ENCODE data around the gene SYT1. TPM values are rescaled to one million over a fixed set of nuclear protein-coding genes. Genes with fewer than 3 reads are reported as not detected.

SYT1 gene
- total RNA-seq, 2 experiments from 2014 or later: not detected

- Mint-ChIP-seq H3K36me3 (ENCODE audit: low read depth) (no peaks in the 10 kb centered on the region), H3K27me3 (no peaks in the 10 kb centered on the region), H3K4me1 (ENCODE audit: low read depth) (no peaks in the 10 kb centered on the region), H3K9me3 (no peaks in the 10 kb centered on the region), H3K27ac (no peak overlapping the region), H3K4me3 (no peak overlapping the region)
- ATAC-seq (ENCODE audit: poor library complexity) (no peak), DNase-seq (no peak)
- Histone ChIP-seq H3K9me3 (ENCODE audit: control insufficient read depth in 1 of 2, insufficient read depth in 1 of 2, low read length in 2 of 2) (no peaks in the 10 kb centered on the region), H3K27ac (ENCODE audit: low read depth in 1 of 2, low read length in 2 of 2) (no peak overlapping the region), H3K36me3 (ENCODE audit: insufficient read depth, low read length) (no peaks in the 10 kb centered on the region), H3K27me3 (ENCODE audit: control insufficient read depth in 1 of 2, insufficient read depth in 2 of 2, low read length in 2 of 2) (no peaks in the 10 kb centered on the region), H3K4me3 (ENCODE audit: low read length) (no peak overlapping the region), H3K4me1 (ENCODE audit: insufficient read depth, low read length) (no peaks in the 10 kb centered on the region)
- intact Hi-C loops (cut with DNase I, micrococcal nuclease): no loop called here
- TF ChIP-seq CTCF (IDR thresholded peaks at IDR 0.05): no peak
- CTCF ChIA-PET: no interaction called here
- POLR2A ChIA-PET: no interaction called here
Observed at GRCh38 chr12:79420146-79420618, 555.6 kb downstream of the SYT1 start.

DNA sequence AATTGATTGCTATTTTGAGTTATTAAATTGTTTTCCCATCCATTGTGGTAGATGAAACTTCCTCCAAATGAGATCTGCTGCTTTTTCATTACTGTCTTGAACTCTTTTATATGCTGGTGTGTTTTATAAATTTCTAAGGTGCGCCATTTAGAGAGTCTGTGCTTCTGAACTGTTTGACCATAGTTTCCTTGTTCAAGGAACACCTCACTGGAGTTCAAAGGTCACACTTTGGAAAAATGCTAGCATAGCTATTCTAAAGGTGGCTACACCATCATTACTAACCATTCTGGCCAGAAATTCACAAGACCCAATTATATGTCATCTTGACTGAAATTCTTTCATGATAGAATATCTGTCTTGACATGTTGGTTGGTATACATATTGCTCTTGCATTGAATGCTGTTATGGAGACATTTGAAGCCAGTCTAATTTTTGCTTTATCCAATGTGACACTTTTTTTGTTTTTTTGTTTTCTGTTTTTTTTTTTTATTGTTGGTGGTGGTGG is 556.7 kb downstream of the SYT1 start:
- no peaks in the 10 kb centered on the region for H3K4me1 ChIP-seq (ENCODE audit: insufficient read depth, low read length)
- ATAC-seq (ENCODE audit: poor library complexity): no peak
- H3K27me3 ChIP-seq (ENCODE audit: control insufficient read depth in 1 of 2, insufficient read depth in 2 of 2, low read length in 2 of 2): no peaks in the 10 kb centered on the region
- H3K4me3 ChIP-seq (ENCODE audit: low read length): no peak overlapping the region
- TF ChIP-seq CTCF (IDR thresholded peaks at IDR 0.05): no peak
- H3K9me3 Mint-ChIP-seq: no peaks in the 10 kb centered on the region
- no peaks in the 10 kb centered on the region for H3K36me3 ChIP-seq (ENCODE audit: insufficient read depth, low read length)
- ChIA-PET CTCF (no interaction called here), POLR2A (no interaction called here)
- intact Hi-C loops (cut with DNase I, micrococcal nuclease): no loop called here
- H3K27ac ChIP-seq (ENCODE audit: low read depth in 1 of 2, low read length in 2 of 2): no peak overlapping the region
- H3K9me3 ChIP-seq (ENCODE audit: control insufficient read depth in 1 of 2, insufficient read depth in 1 of 2, low read length in 2 of 2): no peaks in the 10 kb centered on the region
- no peak for DNase-seq
- no peaks in the 10 kb centered on the region for H3K4me1 Mint-ChIP-seq (ENCODE audit: low read depth)
- no peak overlapping the region for H3K27ac Mint-ChIP-seq
- H3K36me3 Mint-ChIP-seq (ENCODE audit: low read depth): no peaks in the 10 kb centered on the region
- no peaks in the 10 kb centered on the region for H3K27me3 Mint-ChIP-seq
- H3K4me3 Mint-ChIP-seq: no peak overlapping the region

GRCh38 chr12:79422060-79422812 is 557.7 kb downstream of the SYT1 start:
- Histone ChIP-seq H3K27ac (ENCODE audit: low read depth in 1 of 2, low read length in 2 of 2) (no peak overlapping the region), H3K9me3 (ENCODE audit: control insufficient read depth in 1 of 2, insufficient read depth in 1 of 2, low read length in 2 of 2) (no peaks in the 10 kb centered on the region), H3K27me3 (ENCODE audit: control insufficient read depth in 1 of 2, insufficient read depth in 2 of 2, low read length in 2 of 2) (no peaks in the 10 kb centered on the region), H3K36me3 (ENCODE audit: insufficient read depth, low read length) (no peaks in the 10 kb centered on the region), H3K4me3 (ENCODE audit: low read length) (no peak overlapping the region), H3K4me1 (ENCODE audit: insufficient read depth, low read length) (no peaks in the 10 kb centered on the region)
- intact Hi-C loops (cut with DNase I, micrococcal nuclease): no loop called here
- Mint-ChIP-seq H3K36me3 (ENCODE audit: low read depth) (no peaks in the 10 kb centered on the region), H3K4me1 (ENCODE audit: low read depth) (no peaks in the 10 kb centered on the region), H3K9me3 (no peaks in the 10 kb centered on the region), H3K27me3 (no peaks in the 10 kb centered on the region), H3K4me3 (no peak overlapping the region), H3K27ac (no peak overlapping the region)
- CTCF ChIA-PET: no interaction called here
- no peak for ATAC-seq (ENCODE audit: poor library complexity)
- POLR2A ChIA-PET: no interaction called here
- no peak for TF ChIP-seq CTCF (IDR thresholded peaks at IDR 0.05)
- no peak for DNase-seq
